D341Med (cell line): ENCODE data around the gene ABCA5.

ENCODE experiments used
- DNase-seq: peaks from one replicate; pipeline ENCODE4 v3.0.0; 2012; ENCODE audit warnings: low spot score

The ABCA5 gene

DNA sequence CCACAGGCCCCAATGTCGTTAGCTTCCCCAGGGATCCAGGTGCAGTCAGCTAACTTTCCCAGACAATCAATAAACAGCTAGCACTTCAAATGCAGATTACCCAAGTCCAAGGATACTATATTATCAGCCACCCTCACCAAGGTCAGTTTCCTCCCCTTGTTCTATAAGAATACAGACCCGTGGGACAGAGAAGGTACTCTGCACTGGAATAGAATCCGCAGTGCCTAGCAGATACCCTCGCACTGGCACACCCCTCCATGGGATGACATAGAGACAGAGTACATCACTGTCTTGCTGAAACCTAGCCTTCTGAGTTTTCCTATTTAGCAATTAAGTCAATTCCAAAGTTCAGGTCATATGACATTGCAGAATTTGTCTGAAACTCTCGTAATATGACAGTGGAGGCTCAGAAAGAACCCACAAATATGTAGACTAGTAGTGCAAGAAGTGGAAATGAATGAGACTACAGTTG lies 58.4 kb downstream of the ABCA5 start:
- no peak for DNase-seq

DNA sequence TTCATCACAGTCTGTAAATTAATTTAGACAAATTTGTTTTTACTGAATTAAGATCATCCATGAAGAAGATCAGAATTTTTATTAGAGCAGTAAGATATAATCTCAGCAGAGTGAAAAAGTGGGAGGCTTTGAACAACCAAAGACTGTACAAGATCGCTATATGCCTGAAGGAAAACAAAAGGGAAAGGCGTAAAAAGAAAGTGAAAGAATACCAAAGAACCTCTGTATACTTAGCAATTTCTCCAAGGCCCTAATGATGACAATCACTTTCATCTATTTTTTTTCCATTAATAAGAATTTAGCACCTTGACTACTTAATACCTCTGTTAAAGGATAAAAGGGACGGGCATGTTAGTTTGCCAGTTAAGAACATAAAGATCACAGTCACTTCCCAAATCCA lies 59.7 kb downstream of the ABCA5 start:
- no peak for DNase-seq

DNA sequence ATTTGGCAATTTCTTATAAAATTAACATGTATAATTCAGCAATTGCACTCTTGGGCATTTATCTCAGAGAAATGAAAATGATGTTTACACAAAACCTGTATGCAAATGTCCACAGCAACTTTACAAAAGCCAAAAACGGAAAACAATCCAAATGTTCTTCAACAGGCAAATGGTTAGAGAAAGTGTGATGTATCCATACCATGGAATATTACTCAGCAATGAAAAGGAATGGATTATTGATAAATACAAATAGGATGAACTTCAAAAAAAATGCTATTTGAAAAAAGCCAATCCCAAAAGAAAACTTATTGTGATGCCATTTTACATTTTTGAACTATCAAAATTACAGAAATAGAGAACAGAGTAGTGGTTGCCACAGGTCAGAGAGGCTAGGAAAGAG lies 61.1 kb downstream of the ABCA5 start:
- no peak for DNase-seq

GRCh38 chr17:69254187-69254586 lies 72.7 kb downstream of the ABCA5 start:
- no peak for DNase-seq

DNA sequence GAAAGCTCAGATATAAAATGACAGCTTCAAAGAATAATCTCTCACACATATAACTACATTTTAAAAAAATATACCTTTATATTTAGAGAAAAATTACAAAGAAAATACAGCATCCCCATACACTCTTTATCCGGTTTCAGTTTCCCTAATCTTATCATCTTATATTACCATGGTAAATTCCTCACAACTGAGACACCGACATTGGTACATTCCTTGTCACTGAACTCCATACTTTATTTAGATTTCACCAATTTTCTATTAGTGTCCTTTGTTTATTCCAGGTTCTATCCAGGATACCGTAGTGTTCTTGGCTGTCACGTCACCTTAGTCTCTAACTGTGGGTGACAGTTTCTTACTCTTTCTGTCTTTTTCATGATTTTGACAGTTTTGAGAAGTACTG lies 76.3 kb downstream of the ABCA5 start:
- DNase-seq, result no peak

GRCh38 chr17:69246726-69247375 lies 80.1 kb downstream of the ABCA5 start:
- DNase-seq, result peak; percentile 30

GRCh38 chr17:69246202-69246601 lies 80.7 kb downstream of the ABCA5 start:
- no peak for DNase-seq

DNA sequence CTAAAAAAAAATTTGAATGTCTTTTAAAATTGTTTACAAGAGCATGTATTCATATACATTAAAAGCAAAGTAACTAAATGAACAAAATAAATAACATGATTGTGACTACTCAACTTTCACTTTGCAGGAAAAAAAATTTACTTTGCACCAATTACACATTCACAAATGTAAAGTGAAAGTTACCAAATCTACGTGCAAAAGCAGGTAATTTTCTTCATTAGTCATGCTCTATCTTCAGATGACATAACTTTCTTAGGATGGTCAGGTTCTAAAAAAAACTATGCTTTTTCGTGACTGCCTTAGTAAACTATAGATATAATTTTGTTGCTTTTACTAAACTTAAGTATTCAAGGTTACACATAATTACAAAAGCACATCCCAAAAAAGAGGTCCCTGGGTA lies 81.3 kb downstream of the ABCA5 start:
- no peak for DNase-seq

DNA sequence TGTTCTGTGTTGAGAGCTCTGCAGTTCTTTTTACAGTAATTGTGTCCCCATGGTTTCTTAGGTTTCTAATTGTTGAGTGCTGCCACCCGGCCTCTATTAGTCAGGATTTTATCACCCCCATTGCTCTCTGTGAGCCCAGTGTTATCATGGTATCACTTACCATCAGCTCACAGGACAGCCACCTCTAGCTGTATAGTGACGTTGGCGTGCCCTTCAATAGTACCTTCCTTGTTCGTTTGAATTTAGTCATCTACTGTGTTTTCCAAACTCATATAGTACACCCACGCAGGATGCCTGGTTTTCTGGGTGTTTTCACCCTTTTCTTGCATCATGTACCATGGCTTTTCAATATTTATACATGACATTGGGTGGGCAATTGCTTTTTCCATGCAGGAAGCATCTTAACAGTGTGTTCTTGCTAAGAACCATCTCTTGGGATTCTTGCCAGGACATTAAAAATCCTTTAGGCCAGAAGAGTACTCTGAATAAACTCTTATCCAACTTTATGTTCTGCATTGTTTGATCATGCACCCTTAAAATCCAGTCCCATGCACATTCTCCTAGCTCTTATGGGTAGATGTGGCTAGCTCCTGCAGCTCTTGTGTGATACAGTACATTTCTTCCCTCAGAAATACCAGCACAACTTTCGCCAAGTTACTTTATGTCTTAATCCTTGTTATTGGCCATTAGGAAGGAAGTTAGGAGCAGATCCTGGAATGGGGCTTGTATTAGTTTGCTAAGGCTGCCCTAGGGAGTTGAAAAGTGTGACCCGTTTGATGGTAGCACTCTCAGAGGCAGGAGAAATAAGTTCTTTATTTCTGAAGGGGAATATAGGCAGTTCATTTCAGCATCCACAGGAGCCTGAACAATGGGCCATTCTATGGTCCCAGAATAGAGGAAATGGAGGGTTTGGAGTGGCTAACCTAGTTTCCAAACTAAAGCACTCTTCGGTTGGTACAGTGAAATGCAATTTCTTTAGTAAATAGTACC lies 87.0 kb downstream of the ABCA5 start:
- no peak for DNase-seq

DNA sequence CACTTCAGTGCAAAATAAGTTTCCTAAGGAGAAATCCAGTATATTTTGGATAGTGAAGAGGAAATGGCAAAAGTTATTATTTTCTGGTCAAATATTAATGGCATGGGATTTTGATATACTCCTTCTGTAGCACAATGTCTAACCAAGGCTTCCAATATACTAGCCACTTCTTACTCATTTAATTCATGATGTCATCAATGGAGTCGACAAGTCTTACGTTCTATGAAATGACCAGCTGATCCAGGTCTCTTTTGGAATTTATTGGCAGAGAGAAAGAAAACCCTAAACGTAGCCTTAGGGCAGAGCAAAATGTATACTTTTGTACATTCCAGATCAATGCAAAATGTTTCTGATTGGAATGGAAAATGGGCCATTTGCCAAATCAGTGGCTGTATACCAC lies 90.0 kb downstream of the ABCA5 start:
- DNase-seq, result no peak

DNA sequence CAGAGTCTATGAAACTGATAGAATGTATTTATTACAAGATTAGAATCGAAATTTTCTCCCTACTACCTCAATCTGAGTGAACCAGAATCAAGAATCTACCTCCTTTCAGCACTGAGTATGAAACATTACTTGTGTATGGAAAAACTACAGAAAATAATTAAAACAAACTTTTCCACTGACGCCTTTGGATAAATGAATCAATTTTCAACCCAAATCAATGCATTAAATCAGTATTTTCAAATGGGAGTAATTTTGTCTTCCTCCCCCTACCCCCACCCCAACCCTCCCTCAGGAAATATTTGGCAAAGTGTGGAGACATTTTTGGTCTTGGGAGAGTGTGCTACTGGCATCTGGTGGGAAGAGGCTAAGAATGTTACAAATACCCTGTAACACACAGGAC lies 90.5 kb downstream of the ABCA5 start:
- DNase-seq, result no peak

GRCh38 chr17:69235338-69236058 lies 91.4 kb downstream of the ABCA5 start:
- peak; percentile 82 for DNase-seq

GRCh38 chr17:69232650-69233049 lies 94.3 kb downstream of the ABCA5 start:
- no peak for DNase-seq

- DNase-seq, result no peak
These were observed 95.4 kb downstream of the ABCA5 start for GRCh38 chr17:69231521-69231920.

GRCh38 chr17:69230939-69231338 lies 96.0 kb downstream of the ABCA5 start:
- no peak for DNase-seq

DNA sequence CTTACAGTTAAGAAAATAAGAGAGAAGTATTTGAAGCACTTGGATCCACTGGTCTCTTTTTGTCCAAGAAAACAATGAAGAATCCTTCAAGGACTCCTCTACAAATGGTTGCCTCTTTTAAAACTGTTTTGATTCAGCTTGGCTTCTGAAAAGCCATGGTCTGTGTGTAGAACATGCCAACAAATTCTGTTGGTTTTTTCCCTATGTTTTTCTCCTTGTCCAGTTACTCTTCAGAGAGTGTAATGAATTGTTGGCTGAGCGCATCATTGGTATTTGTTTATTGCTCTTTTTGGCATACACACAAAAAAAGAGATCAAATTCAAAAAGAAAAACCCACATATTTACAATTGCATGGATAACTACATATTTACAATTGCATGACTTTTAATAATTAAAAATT lies 98.4 kb downstream of the ABCA5 start, which contains the start of gene ABCA10:
Gene ABCA10 (minus strand): TSS at position 249 of the 400 bp plus-strand sequence. CDS start 3,466 bp downstream, outside the sequence.
- DNase-seq, result no peak

- no peak for DNase-seq
These were observed 98.9 kb downstream of the ABCA5 start for GRCh38 chr17:69228018-69228417.

- no peak for DNase-seq
These were observed 99.4 kb downstream of the ABCA5 start for GRCh38 chr17:69227541-69227940.

- DNase-seq, result no peak
These were observed 103.1 kb downstream of the ABCA5 start for GRCh38 chr17:69223809-69224208.

- DNase-seq, result no peak
These were observed 104.2 kb downstream of the ABCA5 start for GRCh38 chr17:69222707-69223258.

- no peak for DNase-seq
These were observed 106.8 kb downstream of the ABCA5 start for GRCh38 chr17:69220098-69220497.

- no peak for DNase-seq
These were observed 107.9 kb downstream of the ABCA5 start for GRCh38 chr17:69218986-69219385.
